H9 (cell line): Measurements from ENCODE around the gene SDK1. TPM values are rescaled to one million over a fixed set of nuclear protein-coding genes. Genes with fewer than 3 reads are reported as not detected.

Experiments
- DNase-seq: peaks from one replicate; pipeline ENCODE4 v3.0.0-alpha.2; 2017
- H2AFZ ChIP-seq: one replicate; pipeline ENCODE4 v1.6.1; 2013; ENCODE audit warnings: mild to moderate bottlenecking, low read length, control low read depth, moderate library complexity
- H2AK5ac ChIP-seq: 2 replicates; pipeline ENCODE4 v1.6.1; 2013; ENCODE audit warnings: low read length, control low read depth, mixed read lengths; ENCODE audit not compliant: insufficient read length
- H2BK120ac ChIP-seq: one replicate; pipeline ENCODE4 v1.6.1; 2013; ENCODE audit warnings: low read depth, mild to moderate bottlenecking, low read length, control low read depth, inconsistent platforms; ENCODE audit not compliant: poor library complexity, severe bottlenecking
- H2BK12ac ChIP-seq: 2 replicates; pipeline ENCODE4 v1.6.1; 2013; ENCODE audit warnings: low read length, control low read depth, mixed read lengths, low read depth; ENCODE audit not compliant: insufficient read length
- H2BK15ac ChIP-seq: 2 replicates; pipeline ENCODE4 v1.6.1; 2013; ENCODE audit warnings: low read depth, low read length, control low read depth
- H2BK20ac ChIP-seq: one replicate; pipeline ENCODE4 v1.6.1; 2013; ENCODE audit warnings: low read depth, mild to moderate bottlenecking, low read length, control low read depth, inconsistent platforms; ENCODE audit not compliant: poor library complexity, severe bottlenecking
- H2BK5ac ChIP-seq: 2 replicates; pipeline ENCODE4 v1.6.1; 2013; ENCODE audit warnings: low read length, control low read depth, mixed read lengths; ENCODE audit not compliant: insufficient read length
- H3K14ac ChIP-seq: 2 replicates; pipeline ENCODE4 v1.6.1; 2013; ENCODE audit warnings: low read length, control low read depth; ENCODE audit not compliant: insufficient read depth
- H3K18ac ChIP-seq: 2 replicates; pipeline ENCODE4 v1.6.1; 2013; ENCODE audit warnings: low read depth, mild to moderate bottlenecking, mixed read lengths, low read length, control low read depth; ENCODE audit not compliant: insufficient read length
- H3K23ac ChIP-seq: 2 replicates; pipeline ENCODE4 v1.6.1; 2013; ENCODE audit warnings: low read length, control low read depth, mixed read lengths, low read depth; ENCODE audit not compliant: insufficient read length
- H3K23me2 ChIP-seq: 2 replicates; pipeline ENCODE4 v1.6.1; 2013; ENCODE audit warnings: low read depth, mild to moderate bottlenecking, mixed read lengths, low read length, control low read depth; ENCODE audit not compliant: insufficient read length, poor library complexity, severe bottlenecking
- H3K27ac ChIP-seq: 2 replicates; pipeline ENCODE4 v1.5.1; 2013; ENCODE audit warnings: low read length, control low read depth, mixed read lengths, low read depth; ENCODE audit not compliant: insufficient read length
- H3K27me3 ChIP-seq: 2 replicates; pipeline ENCODE4 v1.6.1; 2013; ENCODE audit warnings: low read length, control low read depth, inconsistent platforms; ENCODE audit not compliant: insufficient read depth
- H3K4ac ChIP-seq: 2 replicates; pipeline ENCODE4 v1.6.1; 2013; ENCODE audit warnings: low read depth, mild to moderate bottlenecking, control low read depth, inconsistent platforms, low read length, moderate library complexity
- H3K4me1 ChIP-seq: 2 replicates; pipeline ENCODE4 v1.6.1; 2013; ENCODE audit warnings: low read length, control low read depth, inconsistent platforms; ENCODE audit not compliant: insufficient read depth
- H3K4me2 ChIP-seq: 2 replicates; pipeline ENCODE4 v1.6.1; 2013; ENCODE audit warnings: low read length, control low read depth, mixed read lengths; ENCODE audit not compliant: insufficient read length, insufficient read depth
- H3K56ac ChIP-seq: 2 replicates; pipeline ENCODE4 v1.6.1; 2013; ENCODE audit warnings: low read depth, mild to moderate bottlenecking, mixed read lengths, low read length, control low read depth; ENCODE audit not compliant: insufficient read length
- H3K79me1 ChIP-seq: 2 replicates; pipeline ENCODE4 v1.6.1; 2013; ENCODE audit warnings: low read depth, mild to moderate bottlenecking, moderate library complexity, low read length, control low read depth, inconsistent platforms; ENCODE audit not compliant: insufficient read depth, poor library complexity, severe bottlenecking
- H3K79me2 ChIP-seq: 2 replicates; pipeline ENCODE4 v1.6.1; 2013; ENCODE audit warnings: low read length, control low read depth, inconsistent platforms; ENCODE audit not compliant: insufficient read depth
- H3K9ac ChIP-seq: 2 replicates; pipeline ENCODE4 v1.6.1; 2013; ENCODE audit warnings: low read length, control low read depth, mixed read lengths; ENCODE audit not compliant: insufficient read length; ENCODE audit errors: extremely low read depth
- H3K9me3 ChIP-seq: one replicate; pipeline ENCODE4 v1.6.1; 2013; ENCODE audit warnings: low read depth, low read length, inconsistent platforms; ENCODE audit not compliant: control insufficient read depth
- H3T11ph ChIP-seq: one replicate; pipeline ENCODE4 v1.6.1; 2013; ENCODE audit warnings: mild to moderate bottlenecking, low read length, control low read depth, inconsistent platforms
- H4K20me1 ChIP-seq: one replicate; pipeline ENCODE4 v1.6.1; 2013; ENCODE audit not compliant: control insufficient read depth, insufficient read length, insufficient read depth
- H4K5ac ChIP-seq: 2 replicates; pipeline ENCODE4 v1.6.1; 2013; ENCODE audit warnings: low read depth, mild to moderate bottlenecking, mixed read lengths, low read length, control low read depth; ENCODE audit not compliant: insufficient read length
- H4K8ac ChIP-seq: replicated peaks from 2 replicates; pipeline ENCODE4 v1.6.1; 2013; ENCODE audit warnings: low read length, control low read depth, mixed read lengths, low read depth; ENCODE audit not compliant: insufficient read length
- H4K91ac ChIP-seq: 2 replicates; pipeline ENCODE4 v1.6.1; 2013; ENCODE audit warnings: low read depth, mild to moderate bottlenecking, moderate library complexity, mixed read lengths, low read length, control low read depth; ENCODE audit not compliant: insufficient read length
- H3K27ac Mint-ChIP-seq, 3 experiments: 2 replicates in 2 of 3; 3 replicates in 1 of 3; pipeline ENCODE4 v1.8.0; 2020 to 2021; ENCODE audit warnings: mixed read lengths in 3 of 3, mild to moderate bottlenecking in 1 of 3, moderate library complexity in 1 of 3
- H3K27me3 Mint-ChIP-seq: 2 replicates; pipeline ENCODE4 v1.8.0; 2021; ENCODE audit warnings: low read depth, mild to moderate bottlenecking, moderate library complexity, mixed read lengths
- H3K36me3 Mint-ChIP-seq, 3 experiments: 2 replicates in 2 of 3; 3 replicates in 1 of 3; pipeline ENCODE4 v1.8.0; 2020 to 2021; ENCODE audit warnings: low read depth in 3 of 3, mixed read lengths in 3 of 3; ENCODE audit not compliant: insufficient read depth in 1 of 3
- H3K4me1 Mint-ChIP-seq, 2 experiments: 2 replicates each; pipeline ENCODE4 v1.8.0; 2020; ENCODE audit warnings: mixed read lengths in 2 of 2
- H3K4me3 Mint-ChIP-seq, 2 experiments: 2 replicates in 1 of 2; 3 replicates in 1 of 2; pipeline ENCODE4 v1.8.0; 2020 to 2021; ENCODE audit warnings: mild to moderate bottlenecking in 2 of 2, mixed read lengths in 2 of 2, moderate library complexity in 1 of 2
- H3K9me3 Mint-ChIP-seq, 2 experiments: 2 replicates in 1 of 2; 3 replicates in 1 of 2; pipeline ENCODE4 v1.8.0; 2020; ENCODE audit warnings: mild to moderate bottlenecking in 2 of 2, mixed read lengths in 2 of 2, moderate library complexity in 1 of 2
- CTCF ChIP-seq: fragments of 200-600 bp; sonication (generic); conservative IDR thresholded peaks from 3 replicates; pipeline ENCODE4 v1.8.0; 2021; ENCODE audit warnings: antibody characterized with exemption, mild to moderate bottlenecking
- WGBS: extraction: QIAGEN DNeasy Blood & Tissue Kit; methylation state at CpG from one replicate; pipeline ENCODE4 v1.1.7; 2013; ENCODE audit warnings: missing lambda C conversion rate, low lambda C conversion rate, mixed read lengths; ENCODE audit not compliant: insufficient read length; ENCODE audit errors: extremely low coverage; 5-methylcytosine and 5-hydroxymethylcytosine counted together
- total RNA-seq: library from RNA; stranded (reverse); gene quantifications from 2 replicates; pipeline ENCODE4 v1.2.1, GENCODE V29; 2021

SDK1 gene
- total RNA-seq, 1 experiment from 2014 or later, result 8.7 TPM

GRCh38 chr7:3893789-3894153 lies 592.7 kb downstream of the SDK1 start:
- WGBS, result no CpG with 5 or more reads among the region's 4 CpGs
- Histone ChIP-seq H2AK5ac (no peak overlapping the region), H3K23me2 (no peaks in the 10 kb centered on the region)

More at GRCh38 chr7:3893789-3894153, 592.7 kb downstream of the SDK1 start:
- H3K4ac ChIP-seq, result no peak overlapping the region
- H3K23ac ChIP-seq, result no peak overlapping the region
- no peaks in the 10 kb centered on the region for H3K27me3 Mint-ChIP-seq
- DNase-seq, result no peak
- no peaks in the 10 kb centered on the region; a peak in 1 of 5 replicates for H3K9me3 Mint-ChIP-seq
- H4K5ac ChIP-seq, result no peak overlapping the region
- no peak overlapping the region for H2BK120ac ChIP-seq
- H2BK20ac ChIP-seq, result no peak overlapping the region
- no peaks in the 10 kb centered on the region for H3K9me3 ChIP-seq
- no peak overlapping the region for H2BK15ac ChIP-seq
- H3K4me1 Mint-ChIP-seq, result peaks cover 6 to 7% of the 10 kb centered on the region in 2 experiments; a peak in 3 of 4 replicates
- H4K91ac ChIP-seq, result no peak overlapping the region
- H3K14ac ChIP-seq, result no peak overlapping the region
- H3K4me1 ChIP-seq, result peaks cover 2% of the 10 kb centered on the region; the same call in 1 of the 2 replicates
- no peak overlapping the region for H2AFZ ChIP-seq
- H2BK12ac ChIP-seq, result no peak overlapping the region
- H2BK5ac ChIP-seq, result no peak overlapping the region
- H3K79me2 ChIP-seq, result no peaks in the 10 kb centered on the region
- H3K79me1 ChIP-seq, result no peaks in the 10 kb centered on the region
- no peak overlapping the region for H3K4me2 ChIP-seq
- no peak overlapping the region for H3K9ac ChIP-seq
- H4K8ac ChIP-seq, result no peak overlapping the region
- no peaks in the 10 kb centered on the region for H4K20me1 ChIP-seq
- no peak overlapping the region for H3K56ac ChIP-seq
- H3K27ac Mint-ChIP-seq, result no peak overlapping the region
- H3K18ac ChIP-seq, result no peak overlapping the region
- no peaks in the 10 kb centered on the region for H3K36me3 Mint-ChIP-seq
- no peak overlapping the region for H3T11ph ChIP-seq
- H3K27me3 ChIP-seq, result no peaks in the 10 kb centered on the region
- H3K4me3 Mint-ChIP-seq, result no peak overlapping the region
- H3K27ac ChIP-seq, result no peak overlapping the region
- no peak for TF ChIP-seq CTCF
